Measurements from ENCODE around the gene OR5B17.

DNA sequence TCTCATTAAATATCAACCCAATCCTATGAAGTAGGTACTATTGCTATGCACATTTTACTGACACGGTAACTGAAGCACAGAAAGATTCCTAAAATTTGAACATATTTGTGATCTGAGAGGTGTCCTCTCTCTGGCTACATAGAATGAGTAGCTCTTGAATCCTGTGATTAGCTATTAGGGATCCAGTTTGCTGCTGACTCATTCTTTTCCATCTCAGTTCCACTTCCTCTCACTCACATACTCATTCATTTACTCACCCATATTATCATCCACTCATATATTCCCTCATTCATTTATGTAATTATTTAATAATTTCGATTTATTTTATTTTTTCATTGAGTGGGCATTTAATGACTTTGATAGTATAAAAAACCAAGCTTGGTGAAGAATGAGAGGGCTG lies 42.7 kb downstream of the OR5B17 start:
- no peak for TF ChIP-seq CTCF (IDR thresholded peaks at IDR 0.05)
- no peak for TF ChIP-seq POLR2A (IDR thresholded peaks at IDR 0.05)
